Endodermal cell (in vitro differentiated cells): ENCODE measurements around the gene BMP6. TPM values are rescaled to one million over a fixed set of nuclear protein-coding genes. Genes with fewer than 3 reads are reported as not detected.

ENCODE experiments used
- DNase-seq: peaks from one replicate; pipeline ENCODE4 v3.0.0-alpha.2; 2017
- H3K27ac ChIP-seq: 2 replicates; pipeline ENCODE4 v1.5.1; 2013; ENCODE audit warnings: mild to moderate bottlenecking, low read depth, low read length, moderate library complexity
- H3K27me3 ChIP-seq: 2 replicates; pipeline ENCODE4 v1.6.1; 2013; ENCODE audit warnings: mild to moderate bottlenecking, low read length, moderate library complexity; ENCODE audit not compliant: insufficient read depth, control insufficient read depth, poor library complexity, severe bottlenecking
- H3K36me3 ChIP-seq: 2 replicates; pipeline ENCODE4 v1.7.0; 2013; ENCODE audit warnings: mild to moderate bottlenecking, low read length, moderate library complexity; ENCODE audit not compliant: control insufficient read depth, insufficient read depth
- H3K4me1 ChIP-seq: one replicate; pipeline ENCODE4 v1.7.0; 2013; ENCODE audit warnings: low read length; ENCODE audit not compliant: control insufficient read depth, insufficient read depth
- H3K4me3 ChIP-seq: 2 replicates; pipeline ENCODE4 v1.5.1; 2013; ENCODE audit warnings: mild to moderate bottlenecking, low read length, moderate library complexity
- H3K9ac ChIP-seq: 2 replicates; pipeline ENCODE4 v1.6.1; 2013; ENCODE audit warnings: mild to moderate bottlenecking, low read length, moderate library complexity; ENCODE audit not compliant: poor library complexity, severe bottlenecking; ENCODE audit errors: extremely low read depth
- H3K9me3 ChIP-seq: 2 replicates; pipeline ENCODE4 v1.6.1; 2013; ENCODE audit warnings: mild to moderate bottlenecking, low read length, moderate library complexity; ENCODE audit not compliant: control insufficient read depth
- H3K27ac Mint-ChIP-seq: 2 replicates; pipeline ENCODE4 v1.8.0; 2020; ENCODE audit warnings: mixed read lengths
- H3K27me3 Mint-ChIP-seq: 2 replicates; pipeline ENCODE4 v1.8.0; 2021; ENCODE audit warnings: mild to moderate bottlenecking, mixed read lengths; ENCODE audit not compliant: insufficient read depth
- H3K36me3 Mint-ChIP-seq: 2 replicates; pipeline ENCODE4 v1.8.0; 2020; ENCODE audit warnings: low read depth, mixed read lengths
- H3K4me1 Mint-ChIP-seq: 2 replicates; pipeline ENCODE4 v1.8.0; 2020; ENCODE audit warnings: mixed read lengths
- H3K4me3 Mint-ChIP-seq: 2 replicates; pipeline ENCODE4 v1.8.0; 2020; ENCODE audit warnings: mild to moderate bottlenecking, moderate library complexity, mixed read lengths
- H3K9me3 Mint-ChIP-seq: 2 replicates; pipeline ENCODE4 v1.8.0; 2020; ENCODE audit warnings: mild to moderate bottlenecking, mixed read lengths
- WGBS, 2 experiments: methylation state at CpG; one replicate each; pipeline versions ENCODE4 v1.1.5 to v1.1.7; 2013; ENCODE audit warnings: missing lambda C conversion rate in 2 of 2, mixed read lengths in 1 of 2; ENCODE audit not compliant: insufficient coverage in 1 of 2, insufficient read length in 1 of 2; 5-methylcytosine and 5-hydroxymethylcytosine counted together
- total RNA-seq, 2 donors: library from RNA; stranded (reverse); fragmentation: NEBNext Ultra II Directional in 1 of 2; extraction: Animal tissue kit (Norgen Biotek cat#: 25700) in 1 of 2; gene quantifications; 2 replicates in 1 of 2; 3 replicates in 1 of 2; pipeline ENCODE4 v1.2.1, GENCODE V29; 2021
- TF ChIP-seq, protein P1 (sequence below): fragments of 200-600 bp; sonication (generic); conservative IDR thresholded peaks from 2 replicates; pipeline ENCODE4 v1.5.0; 2021; ENCODE audit warnings: antibody characterized with exemption, mild to moderate bottlenecking

Gene BMP6
- total RNA-seq, 2 donors from 2014 or later, result 0.62 to 0.71 TPM

DNA sequence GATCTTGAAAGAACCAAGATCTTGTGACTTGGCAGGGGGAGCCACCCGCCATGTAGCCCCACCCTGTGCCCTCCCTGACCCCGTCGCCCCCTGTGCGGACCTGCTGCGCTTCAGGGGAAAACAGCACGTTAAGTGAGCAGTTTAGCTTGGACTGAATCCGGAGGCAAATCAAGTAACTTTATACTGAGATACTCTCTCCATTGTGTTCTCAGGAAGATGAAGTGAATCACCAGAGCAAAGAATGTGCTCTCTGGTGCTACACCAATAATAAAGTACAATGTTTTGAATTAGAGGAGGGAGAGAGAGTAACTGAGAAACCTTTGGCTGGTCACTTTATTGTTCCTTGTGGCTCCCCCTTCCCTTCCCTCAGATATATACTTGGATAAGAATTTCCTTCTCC, 101.2 kb downstream of the BMP6 start:
- Mint-ChIP-seq H3K4me3 (no peak overlapping the region), H3K9me3 (no peaks in the 10 kb centered on the region), H3K27me3 (peaks cover 100% of the 10 kb centered on the region), H3K36me3 (no peaks in the 10 kb centered on the region), H3K27ac (no peak overlapping the region), H3K4me1 (no peaks in the 10 kb centered on the region)
- no peak overlapping the region for H3K4me3 ChIP-seq
- no peak overlapping the region for H3K27ac ChIP-seq
- no peaks in the 10 kb centered on the region for H3K36me3 ChIP-seq
- no peaks in the 10 kb centered on the region for H3K4me1 ChIP-seq
- H3K9me3 ChIP-seq, result peaks cover 9% of the 10 kb centered on the region
- TF ChIP-seq, protein P1, sequence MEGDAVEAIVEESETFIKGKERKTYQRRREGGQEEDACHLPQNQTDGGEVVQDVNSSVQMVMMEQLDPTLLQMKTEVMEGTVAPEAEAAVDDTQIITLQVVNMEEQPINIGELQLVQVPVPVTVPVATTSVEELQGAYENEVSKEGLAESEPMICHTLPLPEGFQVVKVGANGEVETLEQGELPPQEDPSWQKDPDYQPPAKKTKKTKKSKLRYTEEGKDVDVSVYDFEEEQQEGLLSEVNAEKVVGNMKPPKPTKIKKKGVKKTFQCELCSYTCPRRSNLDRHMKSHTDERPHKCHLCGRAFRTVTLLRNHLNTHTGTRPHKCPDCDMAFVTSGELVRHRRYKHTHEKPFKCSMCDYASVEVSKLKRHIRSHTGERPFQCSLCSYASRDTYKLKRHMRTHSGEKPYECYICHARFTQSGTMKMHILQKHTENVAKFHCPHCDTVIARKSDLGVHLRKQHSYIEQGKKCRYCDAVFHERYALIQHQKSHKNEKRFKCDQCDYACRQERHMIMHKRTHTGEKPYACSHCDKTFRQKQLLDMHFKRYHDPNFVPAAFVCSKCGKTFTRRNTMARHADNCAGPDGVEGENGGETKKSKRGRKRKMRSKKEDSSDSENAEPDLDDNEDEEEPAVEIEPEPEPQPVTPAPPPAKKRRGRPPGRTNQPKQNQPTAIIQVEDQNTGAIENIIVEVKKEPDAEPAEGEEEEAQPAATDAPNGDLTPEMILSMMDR, result no peak
- H3K9ac ChIP-seq, result no peak overlapping the region
- WGBS, 2 experiments, result 85 to 86% methylated on average over 7 of the region's 7 CpGs
- DNase-seq, result no peak
- peaks cover 100% of the 10 kb centered on the region for H3K27me3 ChIP-seq

DNA sequence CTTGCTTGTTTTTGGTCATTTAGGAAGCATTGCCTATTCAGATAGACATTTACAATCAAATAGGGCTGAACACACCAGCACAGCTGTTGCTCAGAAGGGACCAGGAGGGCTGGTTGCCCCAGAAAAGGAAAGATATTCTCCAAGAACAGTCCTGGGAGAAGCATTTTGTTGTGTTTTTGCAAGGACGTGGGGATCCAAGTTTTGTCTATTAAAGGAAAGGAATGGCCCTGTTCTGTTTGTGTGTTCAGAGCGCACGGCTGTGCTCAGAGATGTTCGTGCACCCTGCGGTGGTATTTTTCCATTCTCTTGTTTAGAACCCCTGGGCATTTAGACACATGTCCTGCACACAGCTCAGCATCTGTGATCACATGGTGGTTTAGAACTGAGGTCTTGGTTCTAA, 102.2 kb downstream of the BMP6 start:
- H3K9me3 ChIP-seq, result peaks cover 9% of the 10 kb centered on the region
- Mint-ChIP-seq H3K27ac (no peak overlapping the region), H3K36me3 (no peaks in the 10 kb centered on the region), H3K4me1 (no peaks in the 10 kb centered on the region), H3K4me3 (no peak overlapping the region), H3K9me3 (no peaks in the 10 kb centered on the region), H3K27me3 (peaks cover 99% of the 10 kb centered on the region)
- TF ChIP-seq, protein P1, result no peak
- no peaks in the 10 kb centered on the region for H3K36me3 ChIP-seq
- H3K27me3 ChIP-seq, result peaks cover 100% of the 10 kb centered on the region
- no peak overlapping the region for H3K4me3 ChIP-seq
- H3K9ac ChIP-seq, result no peak overlapping the region
- DNase-seq, result no peak
- H3K27ac ChIP-seq, result no peak overlapping the region
- 80 to 83% methylated on average over 1 to 5 of the region's 5 CpGs for WGBS, 2 experiments
- no peaks in the 10 kb centered on the region for H3K4me1 ChIP-seq

DNA sequence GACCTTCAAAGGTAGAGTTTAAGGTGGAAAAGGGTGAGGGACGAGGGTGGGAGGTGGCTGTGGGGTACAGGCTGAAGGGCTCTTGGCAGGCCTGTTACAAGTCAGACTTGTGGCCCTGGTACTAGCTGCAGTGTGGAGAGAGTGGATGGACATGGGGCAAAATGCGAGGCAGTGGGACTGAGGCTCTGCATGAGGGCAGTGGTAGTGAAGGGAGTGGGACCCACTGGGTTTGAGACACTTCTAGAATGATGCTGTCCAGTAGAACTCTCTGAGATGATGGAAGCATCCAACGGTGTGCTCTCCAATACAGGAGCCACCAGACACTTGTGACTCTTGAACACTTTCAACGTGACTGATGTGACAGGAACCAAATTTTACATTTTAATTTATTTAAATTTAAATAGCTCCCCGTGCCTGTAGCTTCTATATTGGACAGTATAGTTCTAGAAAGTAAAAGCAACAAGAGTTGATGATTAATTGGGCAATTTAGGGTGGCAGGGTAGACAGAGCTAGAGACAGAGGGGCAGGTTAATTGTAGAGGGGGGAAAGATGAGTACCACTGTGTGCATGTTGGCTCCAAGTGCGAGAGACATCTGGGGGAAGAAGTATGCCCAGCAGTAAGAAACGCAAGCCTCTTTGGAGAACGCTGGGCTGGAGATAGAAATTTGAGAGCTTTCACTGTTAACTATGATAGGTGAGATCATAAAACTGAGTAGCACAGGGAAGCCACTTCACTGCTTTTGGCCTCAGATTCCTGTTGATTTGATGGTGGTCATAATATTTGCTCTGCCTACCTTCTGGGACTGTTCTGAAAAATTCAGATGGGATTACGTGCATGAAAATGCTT, 107.2 kb downstream of the BMP6 start:
- Histone ChIP-seq H3K27me3 (peaks cover 59% of the 10 kb centered on the region), H3K4me3 (no peak overlapping the region), H3K9me3 (peaks cover 9% of the 10 kb centered on the region), H3K4me1 (no peaks in the 10 kb centered on the region), H3K9ac (no peak overlapping the region), H3K27ac (no peak overlapping the region), H3K36me3 (no peaks in the 10 kb centered on the region)
- no peak overlapping the region for H3K4me3 Mint-ChIP-seq
- H3K27ac Mint-ChIP-seq, result no peak overlapping the region
- peaks cover 6% of the 10 kb centered on the region for H3K4me1 Mint-ChIP-seq
- no peaks in the 10 kb centered on the region for H3K9me3 Mint-ChIP-seq
- TF ChIP-seq, protein P1, result no peak
- 90 to 95% methylated on average over 5 to 9 of the region's 9 CpGs for WGBS, 2 experiments
- peaks cover 59% of the 10 kb centered on the region for H3K27me3 Mint-ChIP-seq
- DNase-seq, result no peak
- no peaks in the 10 kb centered on the region for H3K36me3 Mint-ChIP-seq
